NCI-H128 (cell line): ENCODE measurements around the gene CAPZA3.
"Not testable (repeated sequence)": the region's sequence is repeated elsewhere in the genome, so short reads cannot be mapped to it uniquely, and the experiment has no call there.

ENCODE experiments used
- DNase-seq: peaks from one replicate; lab custom pipeline; 2025; ENCODE audit not compliant: unreplicated experiment; lab: John Stamatoyannopoulos, UW

Gene CAPZA3

DNA sequence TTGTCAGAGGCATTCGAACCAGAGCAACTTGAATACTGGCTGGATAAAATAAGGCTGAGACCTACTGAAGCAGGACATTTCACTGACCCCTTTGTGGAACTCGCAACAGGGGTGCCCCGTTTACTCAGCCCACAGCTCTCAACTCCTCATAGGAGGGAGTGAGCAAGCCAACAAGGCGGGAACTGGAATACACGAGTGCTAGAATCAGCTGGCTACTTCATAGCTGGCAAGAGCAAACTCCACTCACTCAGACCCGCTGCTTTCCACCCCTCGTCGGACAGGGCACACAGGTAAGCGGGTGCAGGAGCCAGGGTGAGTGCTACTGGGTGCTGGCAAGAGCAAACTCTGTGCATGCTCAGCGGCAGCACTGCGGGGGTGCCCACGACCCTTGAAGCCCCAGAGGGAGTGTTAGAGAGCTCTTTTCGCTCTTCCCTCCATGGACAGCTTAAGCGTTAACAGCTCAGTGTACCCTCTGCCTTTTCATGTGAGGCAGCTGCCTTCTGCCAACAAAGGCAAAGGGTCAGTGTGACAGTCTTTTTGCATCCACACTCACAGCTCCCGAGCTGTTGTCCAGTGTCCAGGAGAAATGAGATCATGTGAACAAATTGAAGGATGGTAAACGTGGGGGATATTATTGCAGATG is 15.7 kb downstream of the CAPZA3 start:
- no peak for DNase-seq

DNA sequence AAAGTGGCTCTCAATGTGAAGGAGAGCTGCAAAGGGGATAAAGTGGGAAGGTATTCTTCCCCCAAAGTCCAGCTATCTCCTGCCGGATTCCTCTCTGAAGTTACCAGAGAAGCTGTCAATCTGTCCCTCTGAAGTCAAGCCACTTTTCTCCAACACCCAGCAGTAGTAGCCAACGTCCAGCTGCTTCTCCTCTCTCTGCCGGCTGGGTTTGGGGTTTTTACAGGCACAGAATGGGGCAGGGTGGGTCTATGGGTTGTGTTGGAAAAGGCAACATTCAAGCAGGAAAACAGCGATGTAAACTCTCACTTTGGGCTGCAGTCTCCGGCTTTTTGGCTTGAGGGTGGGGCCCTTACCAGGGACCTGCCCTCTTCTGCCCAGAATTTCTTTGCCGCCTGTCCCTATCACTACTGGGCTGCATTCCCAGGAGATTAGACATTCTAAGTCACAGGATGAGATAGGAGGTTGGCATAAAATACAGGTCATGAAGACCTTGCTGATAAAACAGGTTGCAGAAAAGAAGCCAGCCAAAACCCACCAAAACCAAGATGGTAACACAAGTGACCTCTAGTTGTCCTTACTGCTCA is 16.3 kb downstream of the CAPZA3 start:
- no peak for DNase-seq

DNA sequence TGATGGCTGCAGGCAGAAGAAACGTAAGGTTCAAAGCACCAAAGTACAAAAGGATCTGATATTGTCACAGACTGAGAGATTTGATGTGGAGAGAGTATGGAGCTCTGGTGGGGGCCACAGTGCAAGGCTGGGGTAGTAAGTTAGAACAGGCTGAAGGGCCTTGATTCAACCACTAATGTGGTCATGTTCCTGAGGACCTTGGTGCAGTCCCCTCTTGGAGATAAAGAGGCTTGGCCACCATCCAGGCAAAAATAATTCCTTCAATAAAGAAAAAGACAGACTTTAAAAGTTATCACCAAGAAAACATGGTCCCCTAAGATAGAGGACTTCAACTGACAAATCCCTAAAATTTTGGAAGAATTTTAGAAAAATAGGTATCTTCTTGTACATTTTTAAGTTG is 17.4 kb downstream of the CAPZA3 start:
- DNase-seq: no peak

DNA sequence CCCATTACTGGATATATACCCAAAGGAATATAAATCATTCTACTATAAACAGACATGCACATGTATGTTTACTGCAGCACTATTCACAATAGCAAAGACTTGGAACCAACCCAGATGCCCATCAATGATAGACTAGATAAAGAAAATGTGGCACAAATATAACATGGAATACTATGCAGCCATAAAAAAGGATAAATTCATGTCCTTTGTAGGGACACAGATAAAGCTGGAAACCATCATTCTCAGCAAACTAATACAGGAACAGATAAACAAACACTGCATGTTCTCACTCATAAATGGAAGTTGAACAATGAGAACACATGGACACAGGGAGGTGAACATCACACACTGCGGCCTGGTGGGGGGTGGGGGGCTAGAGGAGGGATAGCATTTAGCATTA is 28.6 kb downstream of the CAPZA3 start:
- not testable (repeated sequence) for DNase-seq

DNA sequence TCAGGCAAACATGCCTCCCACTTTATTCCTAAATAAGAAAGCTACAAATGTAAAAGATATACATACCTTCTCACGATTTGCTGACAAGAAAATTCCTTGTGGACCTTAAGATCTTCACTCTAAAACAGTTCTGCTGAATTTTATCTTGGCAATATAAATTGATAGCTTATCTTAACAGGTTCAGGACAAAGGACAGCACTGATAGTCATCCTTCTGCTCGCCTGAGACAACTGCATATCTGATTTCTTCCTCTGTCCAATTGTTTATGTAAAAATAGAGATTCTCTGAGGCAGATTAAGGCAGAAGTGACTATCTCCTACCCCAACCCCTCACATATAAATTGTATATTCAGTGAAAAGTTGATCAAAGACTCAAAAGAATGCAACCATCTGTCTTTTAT is 44.9 kb downstream of the CAPZA3 start:
- DNase-seq: no peak

DNA sequence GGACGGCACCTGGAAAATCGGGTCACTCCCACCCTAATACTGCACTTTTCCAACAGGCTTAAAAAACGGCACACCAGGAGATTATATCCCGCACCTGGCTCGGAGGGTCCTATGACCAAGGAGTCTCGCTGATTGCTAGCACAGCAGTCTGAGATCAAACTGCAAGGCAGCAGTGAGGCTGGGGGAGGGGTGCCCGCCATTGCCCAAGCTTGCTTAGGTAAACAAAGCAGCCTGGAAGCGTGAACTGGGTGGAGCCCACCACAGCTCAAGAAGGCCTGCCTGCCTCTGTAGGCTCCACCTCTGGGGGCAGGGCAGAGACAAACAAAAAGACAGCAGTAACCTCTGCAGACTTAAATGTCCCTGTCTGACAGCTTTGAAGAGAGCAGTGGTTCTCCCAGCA is 47.5 kb downstream of the CAPZA3 start:
- DNase-seq: not testable (repeated sequence)
